ENCODE measurements around the gene FOXB2.
"Not testable (repeated sequence)": the region's sequence is repeated elsewhere in the genome, so short reads cannot be mapped to it uniquely, and the experiment has no call there.

Gene FOXB2

GRCh38 chr9:77019236-77019925, at the start of gene FOXB2:
Gene FOXB2 (plus strand): TSS chr9:77019655. CDS start chr9:77019655, 0 bp downstream.
- DNase-seq (ENCODE audit: low read depth in 2 of 3, low spot score in 2 of 3) = no peak

DNA sequence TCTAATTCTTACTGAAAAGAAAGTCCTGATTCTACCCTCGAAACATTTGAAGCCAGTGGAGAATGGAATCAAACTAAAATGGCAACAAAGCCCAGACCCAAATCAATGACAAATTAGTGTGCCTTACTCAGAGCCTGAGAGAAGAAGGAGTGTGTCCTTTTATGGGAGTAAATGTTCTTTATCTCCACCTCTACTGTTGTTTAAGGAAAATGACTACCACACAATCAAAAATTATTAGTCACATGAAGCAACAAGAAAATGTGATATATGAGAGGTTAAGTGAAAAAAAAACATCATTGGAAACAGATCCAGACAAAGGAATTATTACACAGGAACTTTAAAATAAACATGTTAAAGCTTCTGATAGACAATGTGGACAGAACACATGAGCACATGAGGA, 49.7 kb upstream of the FOXB2 start:
- no peak for DNase-seq (ENCODE audit: low read depth in 2 of 3, low spot score in 2 of 3)

- DNase-seq (ENCODE audit: low read depth in 2 of 3, low spot score in 2 of 3) = not testable (repeated sequence)
Measured at GRCh38 chr9:76978831-76979230, 40.6 kb upstream of the FOXB2 start.

GRCh38 chr9:76980566-76980965, 38.9 kb upstream of the FOXB2 start:
- no peak for DNase-seq (ENCODE audit: low read depth in 2 of 3, low spot score in 2 of 3)

DNA sequence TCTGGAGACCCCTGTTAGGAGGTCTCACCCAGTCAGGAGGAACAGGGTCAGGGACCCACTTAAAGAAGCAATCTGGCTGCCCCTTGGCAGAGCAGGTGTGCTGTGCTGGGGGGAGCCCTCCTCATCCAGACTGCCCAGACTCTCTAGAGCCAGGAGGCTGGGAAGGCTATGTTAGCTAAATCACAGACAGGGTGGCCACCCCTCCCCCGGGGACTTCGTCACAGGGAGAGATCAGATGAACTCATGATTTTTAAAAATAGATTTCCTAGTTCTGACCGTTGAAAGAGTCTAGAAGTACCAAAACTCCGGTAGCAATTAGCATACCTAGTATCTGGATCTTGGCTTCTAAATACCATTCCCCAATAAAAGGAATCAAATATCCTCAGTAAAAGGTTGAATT, 35.0 kb upstream of the FOXB2 start:
- no peak for DNase-seq (ENCODE audit: low read depth in 2 of 3, low spot score in 2 of 3)

DNA sequence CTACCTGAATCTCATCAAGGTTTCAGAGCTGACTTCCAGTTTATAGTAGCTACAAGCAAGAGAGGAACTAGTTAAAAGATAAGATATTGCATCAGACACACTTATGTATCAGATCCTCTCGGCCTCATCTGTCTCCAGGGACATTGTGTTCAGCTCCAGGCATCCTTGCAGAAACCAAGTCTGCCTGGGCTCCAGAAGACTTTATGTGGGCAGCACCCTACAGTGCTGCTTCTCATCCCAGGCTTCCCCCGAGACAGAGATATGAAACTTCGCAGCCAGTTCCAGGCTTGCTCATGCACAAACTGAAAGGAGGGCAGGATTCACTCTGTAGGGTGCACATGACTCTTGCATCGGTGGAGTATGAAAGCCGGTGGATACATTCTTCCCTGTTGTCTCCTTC, 33.9 kb upstream of the FOXB2 start:
- no peak for DNase-seq (ENCODE audit: low read depth in 2 of 3, low spot score in 2 of 3)

- no peak for DNase-seq (ENCODE audit: low read depth in 2 of 3, low spot score in 2 of 3)
Measured at GRCh38 chr9:76987594-76988200, 31.8 kb upstream of the FOXB2 start.

- DNase-seq (ENCODE audit: low read depth in 2 of 3, low spot score in 2 of 3) = no peak
Measured at GRCh38 chr9:76988941-76989340, 30.5 kb upstream of the FOXB2 start.

GRCh38 chr9:76989501-76989900, 30.0 kb upstream of the FOXB2 start:
- no peak for DNase-seq (ENCODE audit: low read depth in 2 of 3, low spot score in 2 of 3)

GRCh38 chr9:76996700-76997099, 22.8 kb upstream of the FOXB2 start:
- DNase-seq (ENCODE audit: low read depth in 2 of 3, low spot score in 2 of 3) = no peak

- no peak for DNase-seq (ENCODE audit: low read depth in 2 of 3, low spot score in 2 of 3)
Measured at GRCh38 chr9:76999261-76999660, 20.2 kb upstream of the FOXB2 start.

- no peak for DNase-seq (ENCODE audit: low read depth in 2 of 3, low spot score in 2 of 3)
Measured at GRCh38 chr9:77000330-77000729, 19.1 kb upstream of the FOXB2 start.

DNA sequence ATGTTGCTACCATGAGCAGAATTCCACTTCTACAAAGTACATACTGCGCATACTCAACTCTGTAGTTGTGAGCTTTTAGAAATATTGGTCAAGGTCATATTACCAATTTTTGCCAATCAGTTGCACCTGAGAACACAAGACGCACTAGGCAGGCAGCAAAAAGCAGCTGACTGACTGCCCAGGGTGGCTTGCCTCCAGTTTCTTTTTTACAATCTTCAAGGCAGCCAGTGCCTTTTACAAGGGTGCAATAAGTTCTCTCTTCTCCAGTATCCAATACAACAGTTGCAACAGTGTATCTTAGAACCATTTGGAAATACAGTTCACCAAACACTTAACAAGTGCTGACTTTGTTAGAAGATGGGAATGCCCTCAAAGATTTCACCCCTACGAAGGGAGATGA, 16.1 kb upstream of the FOXB2 start:
- no peak for DNase-seq (ENCODE audit: low read depth in 2 of 3, low spot score in 2 of 3)

DNA sequence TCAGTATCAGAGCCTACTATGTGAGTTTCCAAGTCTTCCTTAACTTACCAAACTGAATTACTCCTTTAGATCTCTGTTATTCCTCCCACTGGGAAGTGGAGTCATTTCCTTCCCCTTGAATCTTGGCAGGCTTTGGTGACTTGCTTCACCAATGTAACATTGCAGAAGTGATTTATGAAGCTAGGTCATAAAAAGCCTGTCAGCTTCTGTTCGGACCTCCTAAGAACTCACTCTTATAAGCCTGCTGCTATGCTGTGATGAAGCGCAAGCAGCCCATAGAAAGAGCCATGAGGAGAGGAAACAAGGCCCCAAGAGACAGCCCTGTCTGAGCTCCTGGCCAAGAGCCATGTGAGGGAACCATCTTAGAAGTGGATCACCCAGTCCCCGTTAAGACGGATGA, 14.2 kb upstream of the FOXB2 start:
- no peak for DNase-seq (ENCODE audit: low read depth in 2 of 3, low spot score in 2 of 3)

- no peak for DNase-seq (ENCODE audit: low read depth in 2 of 3, low spot score in 2 of 3)
Measured at GRCh38 chr9:77010527-77010926, 8.9 kb upstream of the FOXB2 start.

DNA sequence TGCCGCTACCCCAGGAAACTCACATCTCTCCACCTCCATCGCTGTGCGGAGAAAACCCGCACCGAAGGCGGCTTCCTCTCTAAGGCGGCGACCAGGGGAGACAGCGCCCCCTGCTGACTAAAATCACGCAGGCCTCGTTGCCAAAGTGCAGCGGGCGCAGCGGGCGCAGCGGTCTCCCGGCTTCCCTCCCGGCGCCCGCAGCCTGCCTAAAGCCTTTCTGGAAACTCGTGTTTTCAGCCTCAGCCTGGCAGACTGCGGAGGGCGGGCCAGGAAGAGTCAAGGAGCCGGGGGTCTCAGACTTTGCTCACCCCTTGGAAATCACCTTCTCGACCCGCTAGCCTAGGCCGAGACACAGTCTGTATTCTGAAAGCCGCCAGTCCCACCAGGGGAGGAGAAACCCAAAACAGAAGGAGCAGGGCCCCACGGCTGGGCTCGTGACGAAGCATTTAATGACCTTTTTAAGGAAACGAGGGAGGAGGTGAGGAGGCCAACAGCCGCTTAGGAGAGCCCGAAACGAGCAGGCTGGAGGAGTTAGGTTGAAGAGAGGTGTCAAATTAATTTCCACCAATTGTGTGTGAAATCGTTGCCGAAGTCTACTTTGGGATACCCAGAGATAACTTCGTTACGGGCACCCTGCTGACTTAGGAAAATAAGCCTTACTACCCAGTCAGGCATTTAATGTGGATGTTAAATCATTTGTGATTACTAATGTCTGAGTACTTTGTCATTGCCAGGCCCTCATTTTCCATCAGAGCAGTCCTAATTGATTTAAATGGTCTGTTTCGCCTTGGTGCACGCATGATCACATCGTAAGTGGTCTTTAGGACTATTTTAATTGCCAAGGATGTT, 7.3 kb upstream of the FOXB2 start:
- DNase-seq (ENCODE audit: low read depth in 2 of 3, low spot score in 2 of 3) = peak in 2 of 3 experiments; percentile 28 to 64

DNA sequence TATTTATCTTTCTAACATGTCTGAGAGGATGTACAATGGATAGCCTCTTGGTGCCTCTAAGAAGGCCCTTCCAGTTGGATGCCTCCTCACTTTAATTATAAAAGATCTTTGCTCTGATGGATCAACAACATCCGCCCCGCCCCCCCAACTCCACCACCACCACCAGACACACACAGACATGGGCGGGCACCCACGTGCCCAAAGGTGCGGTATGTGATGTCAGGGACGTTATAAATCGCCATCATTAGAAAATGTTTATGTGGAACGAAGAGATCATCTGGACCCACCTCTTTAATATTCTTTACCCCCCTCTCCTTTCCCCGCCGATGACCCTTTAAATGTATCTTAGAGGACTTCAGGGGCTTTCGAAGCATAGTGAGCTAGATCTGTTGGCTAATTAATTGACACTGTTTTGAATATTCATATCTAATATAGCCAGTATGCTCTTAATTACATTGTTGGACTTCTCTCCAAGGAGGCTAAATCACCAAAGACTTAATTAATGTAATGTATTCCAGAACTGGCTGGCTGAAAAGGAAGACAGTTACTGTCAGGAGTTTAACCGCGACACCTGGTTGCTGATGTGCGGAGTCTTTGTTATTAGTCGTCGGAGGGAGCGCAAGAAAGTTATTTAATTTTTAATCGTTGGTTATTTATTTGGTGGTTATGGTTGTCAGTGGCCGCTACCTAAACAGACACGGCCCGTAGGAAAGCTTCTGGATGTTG, 6.1 kb upstream of the FOXB2 start:
- DNase-seq (ENCODE audit: low read depth in 2 of 3, low spot score in 2 of 3) = no peak

DNA sequence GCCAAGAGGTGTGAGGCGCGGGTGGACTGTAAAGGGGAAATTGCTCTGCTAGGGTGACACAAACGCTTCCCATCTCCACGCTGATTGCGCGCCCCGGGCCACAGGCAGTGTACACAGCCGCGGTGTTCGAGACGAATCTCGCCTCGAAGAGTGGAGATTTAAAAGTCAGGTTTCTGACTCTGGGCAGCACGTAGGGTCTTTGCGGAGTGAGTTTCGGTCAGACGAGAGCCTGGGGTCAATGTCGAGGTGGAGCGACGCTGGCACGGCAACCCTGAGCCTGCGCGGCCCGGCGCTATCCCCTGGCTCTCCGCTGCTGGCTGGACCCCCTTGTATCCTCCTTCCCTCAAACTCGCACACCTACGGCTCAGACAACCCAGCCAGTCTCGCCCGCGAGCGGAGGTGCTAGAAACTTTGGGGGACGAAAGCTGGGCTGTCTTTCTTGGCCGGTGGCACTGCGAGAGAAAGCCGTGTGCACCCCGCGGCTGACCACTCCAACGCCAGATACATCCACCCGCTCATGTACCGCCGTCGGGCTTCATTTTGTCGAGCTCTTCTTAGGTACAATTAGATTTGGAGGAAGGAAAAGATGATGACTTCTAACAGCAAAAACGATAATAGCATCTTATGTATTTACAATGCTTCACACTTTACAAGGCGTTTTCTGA, 5.4 kb upstream of the FOXB2 start:
- DNase-seq (ENCODE audit: low read depth in 2 of 3, low spot score in 2 of 3) = no peak

- DNase-seq (ENCODE audit: low read depth in 2 of 3, low spot score in 2 of 3) = no peak
Measured at GRCh38 chr9:77014597-77015263, 4.7 kb upstream of the FOXB2 start.

DNA sequence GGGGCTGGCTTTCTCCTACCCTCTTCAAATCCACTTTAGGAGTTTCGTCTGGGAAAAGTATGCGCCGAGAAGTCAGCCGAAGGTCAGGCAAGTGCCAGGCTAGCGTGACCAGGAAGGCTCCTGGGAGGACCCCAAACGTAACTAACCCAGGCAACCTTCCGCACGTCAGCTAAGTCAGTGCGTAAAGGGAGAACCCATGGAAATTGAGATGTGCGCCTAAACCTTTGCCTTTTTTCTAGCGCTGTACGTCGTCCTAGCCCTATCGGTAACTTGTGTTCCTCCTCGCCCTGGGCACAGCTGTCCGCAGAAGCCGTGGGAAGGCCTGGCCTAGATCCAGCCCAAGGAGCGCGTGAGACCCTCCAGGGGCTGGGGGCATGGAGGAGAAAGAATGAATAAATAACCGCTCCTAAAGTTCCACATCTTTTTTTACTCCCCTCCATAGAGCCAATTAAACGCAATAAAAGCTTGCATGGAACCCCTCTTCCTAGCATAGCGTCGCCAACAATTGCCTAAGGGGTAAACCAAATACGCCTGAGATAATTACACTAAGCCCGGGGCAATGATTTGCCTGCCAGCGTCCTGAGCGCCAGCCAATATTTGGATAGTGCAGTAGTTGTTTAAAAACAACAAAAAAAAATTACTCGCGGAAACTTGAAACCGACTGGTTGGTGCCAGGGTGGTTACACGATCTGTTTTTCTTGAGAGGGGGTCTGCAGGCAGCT, 4.0 kb upstream of the FOXB2 start:
- no peak for DNase-seq (ENCODE audit: low read depth in 2 of 3, low spot score in 2 of 3)

All from activated CD8-positive, alpha-beta memory T cell treated with anti-CD3 and anti-CD28 coated beads for 48 hours (primary cell).